HG02885 (cell line): ENCODE data around the gene IL1A.
"Not testable (repeated sequence)": the region's sequence is repeated elsewhere in the genome, so short reads cannot be mapped to it uniquely, and the experiment has no call there.

ENCODE experiments used
- ATAC-seq: cut with Tn5 transposase; IDR thresholded peaks from one replicate; pipeline ENCODE4 v1.9.1; 2021; ENCODE audit warnings: mild to moderate bottlenecking; ENCODE audit not compliant: unreplicated experiment, poor library complexity

IL1A gene, protein sequence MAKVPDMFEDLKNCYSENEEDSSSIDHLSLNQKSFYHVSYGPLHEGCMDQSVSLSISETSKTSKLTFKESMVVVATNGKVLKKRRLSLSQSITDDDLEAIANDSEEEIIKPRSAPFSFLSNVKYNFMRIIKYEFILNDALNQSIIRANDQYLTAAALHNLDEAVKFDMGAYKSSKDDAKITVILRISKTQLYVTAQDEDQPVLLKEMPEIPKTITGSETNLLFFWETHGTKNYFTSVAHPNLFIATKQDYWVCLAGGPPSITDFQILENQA

DNA sequence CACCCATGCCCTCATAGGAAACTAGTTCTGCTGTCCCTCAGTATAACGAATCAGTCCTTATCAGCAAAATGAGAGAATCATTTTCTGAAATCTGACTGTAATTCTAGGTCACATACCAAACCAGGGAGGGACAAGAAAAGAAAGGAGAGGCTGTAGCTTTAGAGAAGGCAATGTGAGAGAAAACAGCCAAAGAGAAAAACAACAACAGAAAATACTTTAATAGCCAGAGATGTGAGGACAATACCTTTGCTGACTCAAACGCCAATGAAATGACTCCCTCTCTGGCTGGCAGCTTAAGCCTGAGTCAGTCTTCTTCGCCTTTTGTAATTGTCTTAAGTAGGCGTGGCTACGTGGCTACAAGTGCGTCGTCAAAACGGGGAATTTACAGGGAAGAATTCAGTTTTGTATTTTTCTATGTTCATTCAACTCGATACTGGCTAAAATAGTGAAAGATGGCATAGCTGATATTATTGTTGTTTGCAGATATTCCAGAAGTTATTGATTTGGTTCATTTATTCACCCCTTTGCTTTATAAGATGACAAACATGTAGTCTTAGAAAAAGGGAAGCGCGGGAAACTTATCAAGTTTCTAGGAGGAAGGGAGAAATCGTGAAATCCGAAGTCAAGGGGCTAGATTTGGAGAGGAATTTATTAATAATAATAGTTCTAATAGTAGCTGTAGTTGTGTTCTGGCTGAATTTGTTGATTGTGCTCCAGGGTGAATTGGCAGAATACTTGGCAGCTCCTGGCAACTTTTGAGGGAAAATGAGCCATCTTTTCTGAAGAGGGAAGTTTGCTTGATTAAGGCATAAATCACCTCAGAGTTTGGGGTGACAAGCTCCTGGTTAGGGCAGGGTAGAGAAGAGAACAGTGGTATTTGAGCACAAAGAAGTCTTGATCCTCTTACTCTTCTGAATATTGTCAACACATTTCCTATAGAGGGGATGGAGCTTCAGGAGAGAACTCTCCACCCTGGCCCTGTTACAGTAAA is at the start of gene IL1A:
TSS of gene IL1A (minus strand) at position 295 of the 991 bp plus-strand sequence. CDS start 723 bp downstream, outside the sequence.
- ATAC-seq: no peak

GRCh38 chr2:112833976-112834375 is 49.7 kb upstream of the IL1A start:
- ATAC-seq: no peak

DNA sequence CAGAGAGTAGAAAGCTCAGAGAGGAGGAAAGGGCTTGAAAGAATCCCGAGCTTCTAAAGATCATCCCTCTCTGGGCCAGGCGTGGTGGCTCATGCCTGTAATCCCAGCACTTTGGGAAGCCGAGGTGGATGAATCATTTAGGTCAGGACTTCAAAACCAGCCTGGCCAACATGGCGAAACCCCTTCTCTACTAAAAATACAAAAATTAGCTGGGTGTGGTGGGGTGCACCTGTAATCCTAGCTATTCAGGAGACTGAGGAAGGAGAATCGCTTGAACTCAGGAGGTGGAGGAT is 49.3 kb upstream of the IL1A start:
- ATAC-seq: not testable (repeated sequence)

DNA sequence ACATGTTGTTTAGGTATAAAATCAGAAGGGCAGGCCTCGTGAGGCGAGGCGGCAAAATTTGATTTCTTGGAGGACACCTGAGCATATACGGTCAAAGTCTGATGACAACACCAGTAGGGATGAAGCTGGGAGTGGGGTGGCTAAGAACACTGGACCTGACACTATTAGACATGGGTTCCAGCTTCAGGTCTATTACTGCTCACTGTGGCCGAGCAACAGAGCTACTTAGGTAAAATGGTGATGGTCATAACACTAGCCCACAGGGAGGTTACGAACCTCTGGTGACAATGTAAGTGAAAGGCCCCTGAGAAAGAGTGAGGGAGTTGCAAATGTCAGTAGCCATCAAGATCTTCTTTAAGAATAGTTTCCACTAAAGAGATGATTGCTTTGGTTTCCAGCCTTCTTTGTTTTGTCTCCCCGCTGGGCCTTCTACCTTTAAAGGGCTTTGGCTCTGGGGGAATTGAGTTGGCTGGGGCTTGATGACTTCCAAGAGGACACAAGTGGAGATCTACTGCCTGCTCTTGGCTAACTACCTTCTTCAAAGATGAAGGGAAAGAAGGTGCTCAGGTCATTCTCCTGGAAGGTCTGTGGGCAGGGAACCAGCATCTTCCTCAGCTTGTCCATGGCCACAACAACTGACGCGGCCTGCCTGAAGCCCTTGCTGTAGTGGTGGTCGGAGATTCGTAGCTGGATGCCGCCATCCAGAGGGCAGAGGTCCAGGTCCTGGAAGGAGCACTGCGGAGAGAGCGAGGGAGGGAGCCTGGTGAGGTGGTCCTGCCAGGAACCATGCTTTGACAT is 48.7 kb upstream of the IL1A start:
- no peak for ATAC-seq

GRCh38 chr2:112831946-112832840 is 47.9 kb upstream of the IL1A start:
- no peak for ATAC-seq

DNA sequence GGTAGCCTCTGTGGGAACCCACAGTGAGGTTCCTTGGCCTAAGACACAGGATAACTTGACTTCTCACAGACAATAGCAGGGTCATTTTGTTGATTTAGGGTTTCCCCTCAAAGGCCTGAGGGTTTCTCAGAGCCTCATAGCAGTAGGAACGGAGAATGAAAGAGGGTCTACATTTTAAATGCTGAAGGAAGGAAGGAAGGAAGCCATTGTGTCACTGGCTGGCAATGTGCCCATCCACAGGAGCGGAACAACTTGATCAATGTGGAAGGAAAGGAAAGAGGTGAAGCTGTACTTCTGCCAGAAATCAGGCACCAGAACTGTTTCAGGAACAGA is 47.2 kb upstream of the IL1A start:
- ATAC-seq: no peak

DNA sequence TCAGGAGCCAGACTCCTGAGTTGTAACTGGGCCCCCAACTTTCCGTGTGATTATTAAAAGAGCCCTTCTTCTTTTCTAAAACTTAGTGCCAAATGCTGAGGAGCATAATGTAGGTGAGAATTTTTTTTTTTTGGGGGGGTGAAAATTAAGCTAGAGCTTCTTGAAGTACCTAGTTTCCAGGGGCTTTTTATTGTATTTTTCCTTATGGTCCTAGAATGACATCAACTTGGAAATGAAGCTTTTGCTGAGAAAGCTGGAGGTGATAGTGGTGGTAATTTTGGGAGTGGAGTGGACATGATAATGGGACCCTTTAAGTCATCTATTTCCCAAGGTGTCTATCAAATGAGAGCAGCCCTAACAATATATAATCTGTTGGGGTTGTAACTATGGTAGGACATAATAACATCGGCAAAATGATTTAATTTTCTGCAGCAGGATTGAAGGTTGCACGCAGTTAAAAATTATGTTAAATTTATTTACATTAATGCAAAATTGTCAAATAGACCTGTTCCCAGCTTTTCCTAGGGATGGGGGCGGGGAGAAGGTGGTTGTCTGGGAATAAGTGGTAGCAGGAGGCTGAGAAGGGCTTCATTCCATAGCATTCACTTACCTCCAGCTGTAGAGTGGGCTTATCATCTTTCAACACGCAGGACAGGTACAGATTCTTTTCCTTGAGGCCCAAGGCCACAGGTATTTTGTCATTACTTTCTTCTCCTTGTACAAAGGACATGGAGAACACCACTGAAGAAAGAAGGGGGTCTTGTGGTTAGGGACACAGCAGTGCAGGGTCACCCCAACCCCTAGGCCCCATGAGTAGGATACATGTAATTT is 46.6 kb upstream of the IL1A start:
- ATAC-seq: no peak

DNA sequence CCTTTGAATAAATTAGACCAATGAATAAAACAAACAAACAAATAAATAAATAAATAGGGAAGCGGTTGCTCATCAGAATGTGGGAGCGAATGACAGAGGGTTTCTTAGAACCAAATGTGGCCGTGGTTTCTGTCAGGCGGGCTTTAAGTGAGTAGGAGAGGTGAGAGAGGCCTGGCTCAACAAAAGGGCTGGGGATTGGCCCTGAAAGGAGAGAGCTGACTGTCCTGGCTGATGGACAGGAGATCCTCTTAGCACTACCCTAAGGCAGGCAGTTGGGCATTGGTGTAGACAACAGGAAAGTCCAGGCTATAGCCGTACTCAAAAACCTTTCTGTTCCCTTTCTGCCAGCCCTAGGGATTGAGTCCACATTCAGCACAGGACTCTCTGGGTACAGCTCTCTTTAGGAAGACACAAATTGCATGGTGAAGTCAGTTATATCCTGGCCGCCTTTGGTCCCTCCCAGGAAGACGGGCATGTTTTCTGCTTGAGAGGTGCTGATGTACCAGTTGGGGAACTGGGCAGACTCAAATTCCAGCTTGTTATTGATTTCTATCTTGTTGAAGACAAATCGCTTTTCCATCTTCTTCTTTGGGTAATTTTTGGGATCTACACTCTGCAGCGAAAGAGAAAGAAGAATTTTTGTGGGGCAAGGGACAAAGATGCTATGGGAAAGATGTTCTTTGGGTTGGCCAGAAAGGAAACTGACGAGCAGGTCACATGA is 45.8 kb upstream of the IL1A start:
- ATAC-seq: no peak

DNA sequence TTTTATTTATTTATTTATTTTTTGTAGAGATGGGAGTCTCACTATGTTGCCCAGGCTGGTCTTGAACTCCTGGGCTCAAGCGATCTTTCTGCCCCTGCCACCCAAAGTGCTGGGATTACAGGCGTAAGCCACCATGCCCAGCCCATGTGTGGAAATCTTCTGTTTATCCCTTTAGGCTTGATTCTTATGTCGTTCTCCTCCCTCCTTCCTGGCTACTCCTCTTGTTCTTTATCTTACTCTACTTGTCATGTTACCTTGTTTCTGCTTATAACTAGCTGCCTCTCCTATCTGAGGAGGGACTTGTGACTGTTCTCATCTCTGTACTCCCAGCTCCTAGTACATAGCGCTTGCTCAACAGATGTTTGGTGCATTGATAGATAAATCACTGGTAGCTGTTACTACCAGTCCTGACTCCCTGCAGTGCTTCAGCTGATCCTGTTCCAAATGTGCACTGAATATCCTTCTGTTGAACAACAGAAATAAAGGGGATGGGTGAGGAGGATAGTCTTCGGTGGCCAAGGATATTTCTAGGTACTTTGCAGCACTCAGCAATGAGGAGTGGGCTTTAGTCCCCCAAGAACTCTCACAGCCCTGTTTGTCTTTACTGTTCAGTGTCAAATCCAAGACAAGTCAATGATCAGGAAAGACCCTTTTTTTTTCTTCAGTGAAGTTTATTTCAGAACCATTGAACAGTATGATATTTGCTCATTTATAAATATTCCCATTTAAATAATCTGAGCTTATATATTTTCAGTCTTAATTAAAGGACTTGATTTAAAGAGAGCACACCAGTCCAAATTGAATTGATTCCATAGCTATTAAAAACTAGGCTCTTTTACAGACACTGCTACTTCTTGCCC is 45.0 kb upstream of the IL1A start:
- no peak for ATAC-seq

DNA sequence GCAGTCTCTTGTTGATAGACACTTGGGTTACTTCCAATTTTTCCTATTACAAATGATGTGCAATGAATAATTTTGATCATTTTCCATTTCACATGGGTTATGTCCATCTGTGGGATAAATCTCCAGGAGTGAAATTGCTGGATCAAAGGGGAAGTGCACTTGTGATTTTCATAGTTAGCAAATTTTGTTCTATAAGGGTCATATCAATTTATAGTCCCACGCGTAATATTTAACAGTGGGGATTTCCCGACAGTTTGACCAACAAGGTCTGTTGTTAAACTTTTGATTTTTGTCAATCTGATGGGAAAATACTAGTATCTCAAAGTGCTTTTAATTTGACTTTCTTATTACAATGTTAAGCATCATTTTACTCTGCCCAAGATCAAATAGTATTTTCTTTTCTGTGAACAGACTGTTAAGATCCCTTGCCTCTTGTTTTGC is 44.0 kb upstream of the IL1A start:
- ATAC-seq: no peak

DNA sequence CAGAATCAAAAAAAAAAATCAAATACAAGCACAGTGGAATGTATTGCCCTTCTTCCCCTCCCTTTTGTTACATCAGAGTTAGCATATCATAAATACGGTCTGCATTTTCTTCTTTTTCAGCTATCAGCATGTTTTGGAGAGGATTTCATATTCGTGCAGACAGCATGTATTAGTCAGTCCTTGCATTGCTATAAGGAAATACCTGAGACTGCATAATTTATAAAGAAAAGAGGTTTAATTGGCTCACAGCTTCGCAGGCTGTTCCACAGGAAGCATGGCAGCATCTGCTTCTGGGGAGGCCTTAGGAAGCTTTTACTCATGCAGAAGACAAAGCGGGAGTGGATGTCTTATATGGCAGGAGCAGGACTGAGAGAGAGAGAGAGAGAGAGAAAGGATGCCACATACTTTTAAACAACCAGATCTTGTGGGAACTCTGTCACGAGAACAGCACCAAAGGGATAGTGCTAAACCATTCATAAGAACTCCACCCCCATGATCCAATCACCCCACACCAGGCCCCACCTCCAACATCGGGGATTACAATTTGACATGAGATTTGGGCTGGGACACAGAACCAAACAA is 43.4 kb upstream of the IL1A start:
- ATAC-seq: no peak

DNA sequence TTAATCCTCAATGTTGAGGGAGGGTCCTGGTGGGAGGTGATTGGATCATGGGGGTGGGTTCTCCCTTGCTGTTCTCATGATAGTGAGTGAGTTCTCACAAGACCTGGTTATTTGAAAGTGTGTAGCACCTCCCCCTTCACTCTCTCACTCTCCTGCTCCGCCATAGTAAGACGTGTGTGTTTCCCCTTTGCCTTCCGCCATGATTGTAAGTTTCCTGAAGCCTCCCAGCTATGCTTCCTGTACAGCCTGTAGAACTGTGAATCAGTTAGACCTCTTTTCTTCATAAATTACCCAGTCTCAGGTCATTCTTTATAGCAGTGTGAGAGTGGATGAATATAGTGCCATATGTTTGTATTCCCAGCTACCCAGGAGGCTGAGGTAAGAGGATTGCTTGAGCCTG is 42.7 kb upstream of the IL1A start:
- no peak for ATAC-seq

DNA sequence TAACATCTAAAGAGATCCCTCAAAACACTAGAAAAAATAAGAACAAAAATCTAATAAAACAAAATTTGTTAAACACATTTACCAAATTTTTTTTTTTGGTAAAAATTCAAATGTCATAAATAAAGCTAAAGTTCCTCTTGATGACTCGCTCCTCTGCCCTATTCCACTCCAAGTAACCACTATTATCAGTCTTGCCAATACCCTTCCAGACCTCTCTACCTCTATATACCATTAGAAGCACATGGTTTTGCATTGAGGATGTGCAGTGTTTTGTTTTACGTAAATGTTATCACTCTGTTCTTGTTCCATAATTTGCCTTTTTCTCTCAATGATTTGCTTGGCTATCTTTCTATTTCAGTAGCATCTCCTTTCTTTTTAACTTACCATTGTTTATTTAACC is 41.4 kb upstream of the IL1A start:
- ATAC-seq: no peak

DNA sequence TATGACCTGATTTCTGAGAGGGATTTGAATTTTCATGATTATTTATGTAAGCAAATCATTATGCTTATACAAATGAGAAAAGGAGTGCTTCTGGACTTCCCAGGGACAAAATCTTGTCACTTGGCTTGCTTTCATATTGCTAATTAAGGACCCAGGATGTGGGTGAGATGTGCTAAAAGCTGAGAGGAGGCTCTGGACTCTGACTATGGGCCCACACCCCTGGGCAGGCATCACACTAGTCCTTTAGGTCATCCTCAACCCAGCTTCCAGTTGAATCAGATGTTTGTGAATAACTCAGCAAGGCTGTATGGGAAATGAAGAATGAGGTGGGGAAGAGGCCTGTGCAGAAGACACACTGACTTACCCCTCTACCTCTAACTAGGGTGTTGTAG is 40.4 kb upstream of the IL1A start:
- ATAC-seq: no peak

DNA sequence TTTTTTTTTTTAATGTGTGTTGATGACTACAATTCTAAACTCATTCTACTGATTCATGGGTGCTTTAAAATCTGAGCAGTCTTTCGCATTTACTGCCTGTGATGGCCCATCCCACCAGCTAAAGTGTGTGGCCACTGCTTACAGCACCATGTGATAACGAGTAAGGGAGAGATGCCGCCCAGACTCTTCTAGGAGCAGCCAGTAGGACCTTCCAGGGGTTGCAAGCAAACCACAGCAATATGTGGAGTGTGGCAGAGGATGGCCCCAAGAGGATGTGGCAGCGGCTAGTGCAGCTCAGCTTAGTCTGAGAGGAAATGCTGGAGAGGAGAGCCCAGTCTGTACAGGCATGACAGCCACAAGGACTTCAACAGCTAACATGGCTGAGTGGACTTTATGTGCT is 37.4 kb upstream of the IL1A start:
- no peak for ATAC-seq

DNA sequence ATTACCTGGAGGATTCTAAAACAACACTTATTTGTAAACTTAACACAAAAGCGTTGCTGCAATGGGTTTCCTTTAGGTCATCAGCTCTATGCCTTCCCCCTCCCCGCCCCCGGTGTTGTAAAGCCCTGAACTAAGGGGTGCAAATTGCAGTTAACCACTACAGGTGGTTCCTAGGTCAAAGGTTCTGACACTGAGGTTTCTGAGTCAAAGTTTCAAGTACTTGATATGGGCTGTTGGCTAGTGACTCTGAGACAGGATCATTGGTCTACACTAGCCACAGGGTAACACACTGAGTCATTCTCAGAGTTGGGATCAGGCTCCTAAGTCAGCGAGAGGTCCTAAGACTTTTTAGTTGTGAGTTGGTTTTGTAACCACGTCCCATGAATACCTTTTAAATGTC is 36.8 kb upstream of the IL1A start:
- ATAC-seq: peak; percentile 92

- ATAC-seq: no peak
These were observed 36.0 kb upstream of the IL1A start for GRCh38 chr2:112820343-112820742.
